ENCODE measurements around the gene SPDL1. TPM values are rescaled to one million over a fixed set of nuclear protein-coding genes. Genes with fewer than 3 reads are reported as not detected.
A peak's percentile ranks its signal among the peaks of the same experiment; 100 is the strongest.
"Not testable (repeated sequence)": the region's sequence is repeated elsewhere in the genome, so short reads cannot be mapped to it uniquely, and the experiment has no call there.

Gene SPDL1
- total RNA-seq, 2 donors from 2014 or later: 6.7 to 7.3 TPM

DNA sequence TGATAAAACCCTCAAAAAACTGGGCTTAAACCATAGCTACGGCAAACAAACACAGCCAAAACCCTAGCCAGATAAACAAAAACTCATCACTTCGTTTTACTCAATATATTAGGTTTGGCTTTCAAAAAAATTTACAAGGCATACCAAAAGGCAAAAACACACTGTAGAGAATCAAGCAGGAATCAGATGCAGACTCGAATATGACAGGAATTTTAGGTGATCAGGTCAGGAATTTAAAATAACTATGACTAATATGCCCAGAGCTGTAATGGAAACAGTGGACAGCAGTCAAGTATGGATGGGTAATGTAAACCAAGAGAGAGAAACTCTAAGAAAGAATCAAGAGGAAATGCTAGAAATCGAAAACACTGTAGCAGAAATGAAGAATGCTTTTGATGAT is 27.0 kb downstream of the SPDL1 start:
- intact Hi-C loops (cut with DNase I): no loop called here
- no peak for DNase-seq (ENCODE audit: low spot score)

DNA sequence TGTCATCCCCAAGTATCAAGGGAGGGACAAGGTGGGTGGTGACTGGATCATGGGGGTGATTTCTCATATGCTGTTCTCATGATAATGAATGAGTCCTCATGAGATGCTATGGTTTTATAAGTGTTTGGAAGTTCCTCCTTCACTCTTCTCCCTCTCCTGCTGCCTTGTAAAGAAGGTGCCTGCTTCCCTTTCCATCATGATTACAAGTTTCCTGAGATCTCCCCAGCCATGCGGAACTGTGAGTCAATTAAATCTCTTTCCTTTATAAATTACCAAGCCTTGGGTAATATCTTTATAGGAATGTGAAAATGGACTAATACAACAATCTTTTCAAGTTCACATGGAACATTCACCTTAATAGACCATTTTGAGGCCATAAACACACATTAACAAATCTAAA is 32.0 kb downstream of the SPDL1 start:
- DNase-seq (ENCODE audit: low spot score): no peak
- intact Hi-C loops (cut with DNase I): no loop called here

DNA sequence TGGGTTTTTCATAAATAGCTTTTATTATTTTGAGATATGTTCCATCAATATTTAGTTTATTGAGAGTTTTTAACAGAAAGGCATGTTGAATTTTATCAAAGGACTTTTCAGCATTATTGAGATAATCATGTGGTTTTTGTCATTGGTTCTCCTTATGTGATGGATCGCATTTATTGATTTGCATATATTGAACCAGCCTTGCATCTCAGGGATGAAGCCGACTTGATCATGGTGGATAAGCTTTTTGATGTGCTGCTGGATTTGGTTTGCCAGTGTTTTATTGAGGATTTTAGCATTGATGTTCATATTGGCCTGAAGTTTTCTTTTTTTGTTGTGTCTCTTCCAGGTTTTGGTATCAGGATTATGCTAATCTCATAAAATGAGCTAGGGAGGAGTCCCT is 40.7 kb downstream of the SPDL1 start:
- DNase-seq (ENCODE audit: low spot score); intact Hi-C loops (cut with DNase I): not testable (repeated sequence)

DNA sequence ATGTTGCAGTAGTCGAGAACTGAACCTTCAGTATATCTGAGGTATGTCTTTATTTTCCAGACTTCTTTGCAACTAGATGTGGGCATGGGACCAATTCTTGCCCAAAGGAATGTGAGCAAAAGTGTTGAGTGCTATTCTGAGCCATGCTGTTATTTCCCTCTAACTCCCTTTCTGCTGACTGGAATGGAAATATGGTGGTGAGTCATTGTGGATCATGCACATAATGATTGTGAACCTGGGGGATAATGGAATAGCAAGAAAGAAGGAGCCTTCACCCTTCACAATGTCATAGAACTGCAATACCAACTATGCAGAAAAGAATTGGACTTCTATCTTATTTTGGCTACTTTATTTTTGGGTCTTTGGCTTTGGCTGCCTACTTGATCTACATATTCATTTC is 43.2 kb downstream of the SPDL1 start:
- no peak for DNase-seq (ENCODE audit: low spot score)
- intact Hi-C loops (cut with DNase I): no loop called here

DNA sequence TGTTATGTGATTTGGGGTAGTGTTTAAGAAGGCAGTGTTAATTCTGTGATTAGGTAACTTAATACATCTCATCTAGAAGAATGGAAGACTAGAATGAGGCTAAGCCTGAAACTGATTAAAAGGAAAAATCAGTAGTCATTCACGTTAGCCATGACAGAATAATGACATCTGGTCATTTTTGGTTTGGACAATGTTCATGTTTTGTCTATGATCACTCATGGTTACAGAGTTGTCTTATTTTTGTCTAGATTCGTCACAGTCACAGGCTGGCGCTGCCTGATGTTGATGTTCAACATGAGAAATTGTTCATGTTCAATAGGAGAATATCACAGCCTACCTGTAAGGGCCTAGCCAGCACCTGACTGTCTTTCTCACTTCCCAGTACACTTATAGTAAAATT is 44.0 kb downstream of the SPDL1 start:
- DNase-seq (ENCODE audit: low spot score): no peak
- intact Hi-C loops (cut with DNase I): no loop called here

DNA sequence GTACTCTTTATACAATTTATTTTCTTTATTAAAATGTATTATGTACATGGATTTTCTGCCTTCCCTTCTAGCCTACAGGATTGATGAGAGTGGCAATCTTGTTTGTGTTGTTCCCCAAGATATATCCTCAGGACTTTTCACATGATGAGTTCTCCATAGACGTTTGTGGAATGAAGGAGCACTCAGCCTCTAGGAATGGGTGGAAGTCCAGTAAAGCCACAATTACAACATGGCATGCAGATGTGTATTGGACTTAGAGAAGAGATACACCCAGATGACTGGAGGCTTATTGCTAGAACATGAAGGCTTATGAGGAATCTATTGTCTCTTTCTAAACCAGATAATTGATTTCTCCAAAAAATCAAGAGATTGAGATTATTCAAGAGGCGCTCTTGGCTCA is 45.3 kb downstream of the SPDL1 start:
- intact Hi-C loops (cut with DNase I): no loop called here
- DNase-seq (ENCODE audit: low spot score): no peak

DNA sequence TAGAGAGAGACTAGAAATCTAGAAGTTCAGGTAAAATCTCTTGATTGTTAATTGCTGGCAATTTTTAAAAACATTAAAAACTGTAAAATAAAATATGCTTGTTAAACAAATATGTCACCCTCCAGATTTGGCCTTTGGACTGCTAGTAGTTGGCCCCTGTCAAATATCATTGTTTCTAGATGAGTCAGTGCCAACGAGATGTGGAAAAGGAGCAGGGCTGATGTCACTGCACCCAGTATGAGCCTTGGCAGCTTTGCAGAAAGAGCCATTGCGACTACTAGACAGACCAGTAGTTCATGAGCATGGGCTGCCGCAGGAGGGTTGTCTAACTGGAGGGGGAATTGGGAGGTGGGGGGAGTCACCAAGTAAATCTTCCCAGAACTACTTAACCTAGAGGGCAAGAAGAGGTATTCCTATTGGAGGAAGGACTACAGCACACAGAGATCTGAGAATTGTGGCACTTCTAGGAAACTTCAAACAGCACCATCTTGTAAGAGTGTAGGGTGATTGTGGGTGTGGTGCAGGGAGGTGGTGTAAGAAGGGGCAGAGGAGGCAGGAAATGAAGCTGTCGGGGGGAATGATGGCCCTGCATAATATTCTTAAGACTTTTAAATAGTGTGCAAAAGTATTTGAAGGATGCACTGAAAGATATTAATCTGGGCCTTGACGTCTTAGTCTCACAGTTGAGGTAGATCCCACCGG is 46.4 kb downstream of the SPDL1 start:
- intact Hi-C loops (cut with DNase I): no loop called here
- DNase-seq (ENCODE audit: low spot score): no peak

DNA sequence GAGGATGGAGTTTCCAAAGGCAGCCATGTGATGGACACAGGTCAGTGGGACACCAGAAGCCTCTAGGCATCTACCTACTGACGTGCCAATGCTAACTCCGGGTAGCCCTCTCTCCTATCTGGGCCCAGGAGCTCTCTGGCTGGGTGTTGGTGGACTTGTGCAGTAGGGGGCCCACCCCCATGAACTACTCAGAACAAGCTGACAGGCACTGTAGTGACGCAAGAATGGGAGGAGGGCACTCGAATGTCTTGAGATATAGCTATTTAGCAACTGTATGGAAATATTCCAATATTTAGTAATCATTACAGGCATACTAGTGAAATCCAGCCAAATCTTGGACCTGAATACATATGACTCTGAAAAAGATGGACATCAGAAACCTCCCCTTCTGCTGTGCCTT is 47.8 kb downstream of the SPDL1 start:
- no peak for DNase-seq (ENCODE audit: low spot score)
- intact Hi-C loops (cut with DNase I): no loop called here

DNA sequence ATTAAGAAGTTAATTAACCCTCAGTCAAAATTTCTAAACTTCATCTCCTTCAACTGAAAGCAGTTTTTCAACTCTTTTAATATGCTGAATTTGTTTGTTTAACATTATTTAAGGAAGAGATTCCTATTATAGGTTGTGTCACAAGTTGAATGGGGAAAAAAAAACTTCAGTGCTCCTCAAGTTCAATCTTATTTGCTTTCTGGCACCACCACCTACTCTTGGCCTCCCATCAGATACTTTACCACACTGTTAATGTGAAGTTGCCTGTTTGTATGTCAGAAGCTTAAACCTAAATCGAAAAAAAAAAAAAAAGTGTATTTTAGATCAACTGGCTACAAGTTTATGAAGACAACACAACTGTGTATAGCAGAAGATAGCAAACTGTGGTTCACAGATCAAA is 49.4 kb downstream of the SPDL1 start:
- no peak for DNase-seq (ENCODE audit: low spot score)
- intact Hi-C loops (cut with DNase I): no loop called here

DNA sequence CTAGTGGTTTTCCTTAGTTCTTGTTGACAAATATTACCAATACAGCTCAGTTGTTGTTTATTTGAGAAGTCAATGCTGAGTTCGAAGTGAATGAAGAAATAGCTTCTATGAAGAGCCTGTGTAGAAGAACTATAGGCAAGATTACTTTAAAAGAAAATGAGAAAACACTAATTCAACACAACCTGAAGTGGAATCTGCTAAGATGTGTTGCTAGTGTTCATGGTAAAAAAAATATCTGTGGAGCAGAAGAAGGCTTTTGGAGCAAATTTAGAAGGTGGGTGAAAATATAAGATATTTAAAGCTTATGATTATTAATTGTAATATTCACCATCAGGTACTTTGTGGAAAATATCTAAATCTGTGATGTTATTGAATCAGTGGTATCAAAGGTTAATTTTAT is 51.0 kb downstream of the SPDL1 start:
- no peak for DNase-seq (ENCODE audit: low spot score)
- intact Hi-C loops (cut with DNase I): no loop called here

DNA sequence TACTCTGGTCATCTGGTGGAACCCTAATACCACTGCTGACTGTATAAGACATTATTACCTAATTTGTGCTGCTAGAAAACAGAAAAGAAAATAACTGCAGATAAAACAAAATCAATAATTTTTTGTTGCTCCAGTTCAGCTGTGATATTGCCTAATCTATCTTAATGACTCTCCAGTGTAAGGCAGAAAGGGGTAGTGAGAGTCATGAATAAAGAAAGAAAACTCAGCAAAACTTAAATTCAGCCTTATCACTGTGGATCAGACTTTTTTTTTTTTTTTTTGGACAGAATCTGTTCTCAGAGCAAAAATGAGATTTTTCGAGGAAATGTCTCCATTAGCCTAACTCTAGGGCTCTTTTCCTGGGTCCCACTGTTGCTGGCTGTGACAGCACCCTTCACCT is 52.4 kb downstream of the SPDL1 start:
- no peak for DNase-seq (ENCODE audit: low spot score)
- intact Hi-C loops (cut with DNase I): no loop called here

DNA sequence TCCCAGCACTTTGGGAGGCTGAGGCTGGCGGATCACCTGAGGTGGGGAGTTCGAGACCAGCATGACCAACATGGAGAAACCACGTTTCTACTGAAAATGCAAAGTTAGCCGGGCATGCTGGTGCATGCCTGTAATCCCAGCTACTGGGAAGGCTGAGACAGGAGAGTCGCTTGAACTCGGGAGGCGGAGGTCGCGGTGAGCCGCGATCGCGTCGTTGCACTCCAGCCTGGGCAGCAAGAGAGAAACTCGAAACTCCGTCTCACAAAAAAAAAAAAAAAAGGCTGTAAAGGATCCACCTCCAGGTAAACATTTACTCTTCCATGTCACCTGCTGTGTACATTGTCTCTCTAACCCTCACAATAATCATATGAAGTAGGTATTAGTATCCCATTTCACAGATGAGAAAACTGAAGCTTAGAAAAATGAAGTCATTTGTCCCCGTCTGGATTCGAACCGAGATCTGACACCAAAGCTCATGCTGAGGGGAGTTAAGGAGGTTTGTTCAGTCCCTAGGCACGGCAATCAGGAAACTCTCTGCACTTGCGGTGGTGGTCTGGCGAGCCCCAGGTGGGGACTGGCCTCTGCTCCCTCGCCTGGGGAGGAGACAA is 53.0 kb downstream of the SPDL1 start:
- intact Hi-C loops (cut with DNase I): no loop called here
- no peak for DNase-seq (ENCODE audit: low spot score)

DNA sequence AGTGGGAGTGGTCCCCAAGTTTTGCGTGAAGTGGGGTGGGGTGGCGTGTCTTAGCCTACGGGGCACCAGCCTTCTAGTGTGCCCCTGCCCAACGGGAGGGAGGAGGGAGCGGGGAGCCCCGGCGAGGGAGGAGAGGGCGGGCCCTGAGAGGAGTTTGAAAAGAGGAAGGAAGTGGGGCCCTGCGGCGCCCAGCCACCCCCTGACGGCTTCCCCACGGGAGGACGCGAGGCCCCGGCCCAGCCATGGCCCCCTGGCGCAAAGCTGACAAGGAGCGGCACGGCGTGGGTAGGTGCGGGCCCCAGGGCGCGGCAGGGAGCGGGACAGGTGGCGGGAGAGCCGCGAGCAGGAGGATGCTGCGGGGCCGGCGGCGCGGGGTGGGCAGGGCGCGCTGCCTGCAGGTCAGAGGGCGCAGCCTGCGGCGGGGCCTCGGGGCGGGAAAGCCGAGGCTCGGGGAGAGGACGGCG is 53.5 kb downstream of the SPDL1 start, which contains the start of gene DOCK2:
DOCK2 (plus strand) TSS at position 191 of the 464 bp plus-strand sequence; CDS start at position 243, 52 bp downstream.
- intact Hi-C loops (cut with DNase I): no loop called here
- DNase-seq (ENCODE audit: low spot score): peak; percentile 91

DNA sequence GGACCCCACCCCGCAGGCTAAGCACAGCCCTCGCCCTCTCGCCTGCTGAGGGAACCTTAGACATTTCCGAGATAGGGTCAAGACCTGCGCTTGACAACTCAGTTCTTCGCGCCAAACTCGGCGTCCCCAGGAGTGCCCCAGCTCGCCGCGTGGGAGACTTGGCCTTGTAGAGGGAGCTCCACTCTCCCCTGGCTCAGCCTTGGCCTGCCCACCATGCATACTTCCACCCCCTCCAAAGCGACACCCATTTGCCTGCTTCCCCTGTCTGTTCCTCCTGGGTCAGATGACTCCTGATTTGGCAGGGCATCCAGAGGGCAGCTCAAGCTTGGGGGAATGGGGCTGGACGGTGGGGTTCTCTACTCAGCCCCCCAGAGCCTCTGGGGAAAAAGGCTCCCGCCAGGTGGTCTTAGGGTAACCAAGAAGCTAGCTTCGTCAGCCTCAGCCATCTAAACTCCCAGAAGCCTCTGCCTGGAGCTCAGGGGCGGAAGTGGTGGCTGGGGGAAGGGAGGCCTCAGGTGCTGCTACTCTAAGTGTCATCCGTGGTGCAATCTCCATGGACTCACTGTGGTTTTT is 54.1 kb downstream of the SPDL1 start:
- intact Hi-C loops (cut with DNase I): no loop called here

DNA sequence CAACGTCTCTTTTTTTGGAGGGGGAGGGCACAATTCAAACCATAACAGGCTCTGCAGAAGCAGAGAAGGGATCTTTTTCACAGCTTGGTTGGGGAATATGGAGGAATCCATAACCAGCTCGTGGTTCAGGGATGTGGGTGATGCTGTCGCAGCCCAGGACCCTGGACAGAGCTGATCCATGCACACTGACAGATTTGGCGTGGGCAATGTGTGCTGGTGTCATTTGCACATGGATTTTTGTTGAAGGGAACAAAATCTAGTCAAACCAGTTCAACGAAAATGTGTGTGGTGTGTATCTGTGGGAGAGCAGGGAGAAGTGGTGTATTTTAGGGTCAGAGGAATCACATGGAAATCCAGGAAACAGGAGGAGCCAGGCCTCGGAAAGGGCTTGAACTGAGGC is 57.7 kb downstream of the SPDL1 start:
- intact Hi-C loops (cut with DNase I): no loop called here
- no peak for DNase-seq (ENCODE audit: low spot score)

More for the DNA sequence above, 54.1 kb downstream of the SPDL1 start:
- no peak for DNase-seq (ENCODE audit: low spot score)

DNA sequence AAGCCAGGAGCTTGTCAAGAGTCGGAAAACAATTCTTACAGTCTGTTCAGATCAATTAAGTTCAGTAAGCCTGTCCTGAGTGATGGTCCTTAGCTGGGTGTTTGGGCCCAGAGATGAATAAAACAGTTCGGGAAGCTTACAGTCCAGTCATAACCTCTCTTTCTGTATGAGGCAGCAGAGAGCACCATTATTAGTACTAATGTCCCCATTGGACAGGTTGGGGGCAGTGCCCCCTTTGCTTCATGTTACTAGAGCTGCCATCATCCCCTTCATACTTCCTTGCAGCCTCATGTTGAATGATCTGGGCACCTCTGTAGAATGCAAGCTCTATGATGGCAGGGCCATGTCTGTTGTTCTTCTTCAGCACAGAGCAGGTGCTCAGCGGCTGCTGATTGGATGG is 63.3 kb downstream of the SPDL1 start:
- intact Hi-C loops (cut with DNase I): no loop called here
- DNase-seq (ENCODE audit: low spot score): no peak

DNA sequence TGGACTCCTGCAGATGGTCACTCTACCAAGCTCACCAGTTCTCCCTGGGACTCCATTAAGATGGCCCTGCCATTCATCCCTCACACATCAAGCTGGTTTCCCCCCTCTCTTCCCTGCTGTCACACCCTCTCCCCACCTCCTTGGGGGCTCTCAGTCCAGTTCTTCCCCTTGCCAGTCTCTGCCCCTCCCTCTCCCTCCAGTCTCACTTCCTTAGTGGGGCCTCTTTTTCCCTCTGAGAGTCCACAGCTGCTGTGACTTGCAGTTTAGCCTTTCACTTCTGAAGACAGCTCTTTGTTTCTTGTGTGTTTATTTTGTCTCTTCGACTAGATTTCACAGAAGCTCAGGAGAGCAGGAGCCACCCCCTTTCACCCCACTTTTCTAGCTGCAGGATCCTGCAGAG is 64.0 kb downstream of the SPDL1 start:
- no peak for DNase-seq (ENCODE audit: low spot score)
- intact Hi-C loops (cut with DNase I): no loop called here

DNA sequence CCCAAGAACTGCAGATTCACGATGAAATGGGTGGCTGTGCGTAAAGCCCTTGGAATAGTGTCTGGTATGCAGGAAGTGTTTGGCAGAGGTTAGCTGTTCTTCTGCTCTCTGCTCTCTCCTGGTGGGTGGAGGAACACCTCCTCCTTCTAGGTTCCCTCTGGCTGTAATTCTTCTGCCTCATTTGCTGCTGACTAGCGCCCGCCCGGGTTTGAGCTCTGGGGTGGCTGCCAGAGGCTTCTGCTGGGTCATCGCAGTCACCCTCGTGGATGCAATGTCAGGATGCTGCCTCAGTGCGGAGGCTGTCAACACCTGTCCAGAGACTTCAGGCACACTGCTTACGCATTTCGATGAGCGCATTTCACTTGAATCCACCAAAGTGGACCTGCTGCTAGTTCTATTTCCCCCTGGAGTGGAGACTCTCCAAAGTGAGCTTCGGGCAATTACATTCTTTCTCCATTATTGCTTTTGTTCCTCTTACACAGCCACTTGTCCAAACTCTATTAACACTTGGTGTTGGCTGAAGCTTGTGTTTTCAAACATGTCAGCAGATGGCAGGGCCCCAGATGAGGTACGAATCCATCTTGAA is 65.2 kb downstream of the SPDL1 start:
- intact Hi-C loops (cut with DNase I): no loop called here

DNA sequence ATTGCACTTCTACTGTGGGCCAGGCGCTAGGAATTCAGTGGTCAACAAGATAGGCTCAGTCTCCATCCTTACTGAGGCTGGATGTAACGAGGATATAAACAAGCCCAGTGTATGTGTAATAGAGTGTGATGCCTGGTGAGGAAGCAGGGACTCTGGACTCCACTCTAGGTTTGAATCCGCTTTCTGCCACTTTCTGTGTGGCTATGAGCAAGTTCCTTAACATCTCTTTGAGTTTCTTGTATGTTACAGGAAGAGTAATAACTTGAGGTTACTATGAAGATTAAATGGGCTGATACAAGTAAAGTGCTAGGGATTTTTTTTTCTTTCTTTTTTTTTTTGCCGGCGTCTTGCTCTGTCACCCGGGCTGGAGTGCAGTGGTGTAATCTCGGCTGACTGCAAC is 65.9 kb downstream of the SPDL1 start:
- intact Hi-C loops (cut with DNase I): no loop called here
- DNase-seq (ENCODE audit: low spot score): no peak

More for the DNA sequence above, 65.2 kb downstream of the SPDL1 start:
- no peak for DNase-seq (ENCODE audit: low spot score)

DNA sequence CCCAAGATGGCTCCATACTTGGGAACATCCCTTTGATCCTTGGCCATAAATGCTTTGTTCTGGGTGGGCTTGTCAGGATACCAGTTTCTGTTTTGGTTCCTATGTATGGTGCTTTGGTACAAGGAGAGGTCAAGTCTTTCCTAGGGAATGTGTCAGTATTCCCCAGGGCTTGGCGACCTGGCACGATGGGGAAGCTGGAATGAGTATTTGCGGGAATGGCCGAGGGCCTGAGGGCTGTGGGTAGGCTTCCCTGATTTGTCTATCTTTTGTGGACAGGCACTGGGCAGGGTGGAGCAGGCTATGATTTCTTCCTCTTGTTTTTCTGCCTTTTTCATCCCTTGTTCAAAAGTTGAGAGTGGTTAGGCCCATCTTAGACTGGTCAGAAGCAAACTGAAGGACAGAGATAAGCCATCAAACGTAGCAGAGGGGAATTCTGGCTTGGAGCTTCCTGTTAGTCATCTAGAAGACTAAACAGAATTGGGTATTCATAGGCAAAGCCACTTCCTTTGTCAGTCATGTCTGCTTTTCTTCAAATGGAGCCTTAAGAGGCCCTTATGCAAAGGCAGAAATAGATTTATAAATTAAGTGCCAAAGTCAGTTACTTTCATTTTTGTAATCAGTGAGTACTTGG is 67.2 kb downstream of the SPDL1 start:
- intact Hi-C loops (cut with DNase I): no loop called here
- DNase-seq (ENCODE audit: low spot score): no peak
